Measurements from ENCODE around the gene P2RY12.

Gene P2RY12

DNA sequence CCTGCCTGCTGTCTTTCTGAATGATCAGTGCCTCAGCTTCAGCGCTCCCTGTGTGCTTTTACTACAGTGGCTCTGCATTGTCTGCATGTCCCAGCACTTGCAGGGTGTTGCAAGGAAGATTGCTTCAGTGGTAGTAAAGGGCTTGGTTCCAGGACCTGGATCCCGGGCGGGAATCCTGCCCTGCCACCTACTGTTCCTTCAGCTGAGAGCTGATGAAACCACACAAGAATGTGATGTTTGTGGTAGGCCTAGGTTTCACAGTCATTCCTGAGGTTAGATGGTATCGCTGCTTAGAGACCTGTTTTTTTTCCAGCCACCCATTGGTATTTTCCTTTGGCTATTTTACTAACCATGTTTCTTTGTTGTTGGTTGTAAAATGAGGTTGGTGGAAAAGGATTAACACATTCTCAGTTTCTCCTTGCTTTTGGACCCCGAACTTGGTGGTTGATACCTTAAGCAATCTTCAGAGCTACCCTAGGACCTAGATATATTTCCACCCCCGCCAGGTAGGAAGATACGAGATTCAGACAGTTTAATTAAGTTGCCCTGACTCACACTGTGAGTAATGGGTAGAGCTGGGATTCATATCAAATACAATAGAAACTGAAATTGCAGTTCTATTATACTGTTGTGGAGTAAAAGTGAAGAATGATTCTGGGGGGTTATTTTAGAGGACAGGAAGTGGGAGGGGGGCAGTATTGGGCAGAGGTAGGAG lies 79.3 kb downstream of the P2RY12 start:
- DNase-seq = peak; percentile 31 to 44

DNA sequence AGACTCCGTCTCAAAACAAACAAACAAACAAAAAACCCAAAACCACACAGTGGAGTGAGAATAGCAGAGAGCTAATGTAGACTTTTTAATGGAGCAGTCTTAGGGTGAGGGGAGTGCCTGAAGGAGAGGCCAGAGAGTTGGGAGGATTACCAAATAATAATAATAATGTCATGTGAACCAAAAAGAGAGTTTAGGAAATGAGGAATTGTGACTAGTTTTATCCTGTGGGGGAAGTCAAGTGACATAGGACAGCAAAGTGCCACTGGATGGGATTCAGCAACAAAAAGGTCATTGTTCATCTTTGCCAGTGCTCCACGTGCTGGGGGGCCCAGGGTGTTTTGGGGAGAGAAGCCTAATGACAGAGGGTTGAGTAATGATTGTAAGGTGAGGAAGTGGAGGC lies 80.8 kb downstream of the P2RY12 start:
- peak in 1 of 2 donors; percentile 22 for DNase-seq

- no peak for DNase-seq
Observed at GRCh38 chr3:151301787-151302186, 82.8 kb downstream of the P2RY12 start.

GRCh38 chr3:151300539-151300938 lies 84.0 kb downstream of the P2RY12 start:
- DNase-seq = no peak

GRCh38 chr3:151299006-151299405 lies 85.5 kb downstream of the P2RY12 start:
- no peak for DNase-seq

- no peak for DNase-seq
Observed at GRCh38 chr3:151297429-151297828, 87.1 kb downstream of the P2RY12 start.

GRCh38 chr3:151296226-151296625 lies 88.3 kb downstream of the P2RY12 start:
- DNase-seq = no peak

GRCh38 chr3:151293127-151293526 lies 91.4 kb downstream of the P2RY12 start:
- DNase-seq = no peak

GRCh38 chr3:151290673-151291072 lies 93.9 kb downstream of the P2RY12 start:
- DNase-seq = no peak

GRCh38 chr3:151289445-151289844 lies 95.1 kb downstream of the P2RY12 start:
- DNase-seq = no peak

Measured in stimulated activated CD4-positive, alpha-beta T cell treated with anti-CD3 and anti-CD28 coated beads, Interleukin-2, amount 100 ng/mL, for 24 hours (primary cell).